GM23338 (cell line): ENCODE measurements around the gene FARP1. TPM values are rescaled to one million over a fixed set of nuclear protein-coding genes. Genes with fewer than 3 reads are reported as not detected.

ENCODE experiments used
- ATAC-seq: fragments of 200-7000 bp; cut with Tn5 transposase; 3 replicates; pipeline ENCODE4 v1.9.1; 2020
- DNase-seq: peaks from one replicate; pipeline ENCODE4 v3.0.0-alpha.2; 2015; ENCODE audit warnings: low spot score
- H2AFZ ChIP-seq: fragments of 200-600 bp; sonication (generic); 2 replicates; pipeline ENCODE4 v1.8.0; 2016; ENCODE audit warnings: antibody characterized with exemption, mild to moderate bottlenecking, moderate library complexity
- H3F3A ChIP-seq: fragments of 200-600 bp; sonication (generic); replicated peaks from 2 replicates; pipeline ENCODE4 v1.8.0; 2017; ENCODE audit warnings: antibody characterized with exemption, mixed run types, low read depth
- H3K27ac ChIP-seq: fragments of 200-600 bp; sonication (generic); 2 replicates; pipeline ENCODE4 v1.6.1; 2016; ENCODE audit warnings: low read depth
- H3K27me3 ChIP-seq: fragments of 200-600 bp; sonication (generic); 2 replicates; pipeline ENCODE4 v1.8.0; 2016; ENCODE audit warnings: mild to moderate bottlenecking, mixed run types, moderate library complexity; ENCODE audit not compliant: insufficient read depth
- H3K36me3 ChIP-seq: fragments of 200-600 bp; sonication (generic); 2 replicates; pipeline ENCODE4 v1.8.0; 2016; ENCODE audit warnings: mild to moderate bottlenecking; ENCODE audit not compliant: insufficient read depth
- H3K4me1 ChIP-seq: fragments of 200-600 bp; sonication (generic); 2 replicates; pipeline ENCODE4 v1.8.0; 2016; ENCODE audit warnings: mild to moderate bottlenecking, moderate library complexity; ENCODE audit not compliant: insufficient read depth
- H3K4me2 ChIP-seq: fragments of 200-600 bp; sonication (generic); 2 replicates; pipeline ENCODE4 v1.7.1; 2017; ENCODE audit warnings: mixed run types
- H3K4me3 ChIP-seq: fragments of 200-600 bp; sonication (generic); 2 replicates; pipeline ENCODE4 v1.6.1; 2016; ENCODE audit warnings: mixed run types
- H3K79me2 ChIP-seq: fragments of 200-600 bp; sonication (generic); replicated peaks from 2 replicates; pipeline ENCODE4 v1.8.0; 2017; ENCODE audit warnings: mild to moderate bottlenecking; ENCODE audit not compliant: insufficient read depth
- H3K9me2 ChIP-seq: fragments of 200-600 bp; sonication (generic); 2 replicates; pipeline ENCODE4 v1.8.0; 2017; ENCODE audit not compliant: insufficient read depth
- H4K20me1 ChIP-seq: fragments of 200-600 bp; sonication (generic); replicated peaks from 2 replicates; pipeline ENCODE4 v1.8.0; 2017; ENCODE audit warnings: mild to moderate bottlenecking; ENCODE audit not compliant: insufficient read depth
- H3K27ac Mint-ChIP-seq: 2 replicates; pipeline ENCODE4 v1.8.0; 2020; ENCODE audit warnings: inconsistent platforms, mild to moderate bottlenecking, moderate library complexity, mixed read lengths
- H3K27me3 Mint-ChIP-seq: 3 replicates; pipeline ENCODE4 v1.8.0; 2022; ENCODE audit warnings: low read depth, mild to moderate bottlenecking, moderate library complexity, mixed read lengths, inconsistent platforms; ENCODE audit not compliant: insufficient read depth, poor library complexity
- H3K36me3 Mint-ChIP-seq: 3 replicates; pipeline ENCODE4 v1.8.0; 2021; ENCODE audit warnings: low read depth, mild to moderate bottlenecking, inconsistent platforms, moderate library complexity, mixed read lengths
- H3K4me1 Mint-ChIP-seq: 3 replicates; pipeline ENCODE4 v1.8.0; 2020; ENCODE audit warnings: mild to moderate bottlenecking, inconsistent platforms, mixed read lengths
- H3K4me3 Mint-ChIP-seq: 3 replicates; pipeline ENCODE4 v1.8.0; 2021; ENCODE audit warnings: moderate library complexity, mild to moderate bottlenecking, inconsistent platforms, mixed read lengths
- H3K9me3 Mint-ChIP-seq: 3 replicates; pipeline ENCODE4 v1.8.0; 2020; ENCODE audit warnings: moderate library complexity, mild to moderate bottlenecking, inconsistent platforms, mixed read lengths
- CREB1 ChIP-seq: fragments of 250-450 bp; sonication (Bioruptor Pico); IDR thresholded peaks from 2 replicates; pipeline ENCODE4 v1.5.0; 2020; ENCODE audit warnings: low read depth, mild to moderate bottlenecking, moderate library complexity
- CTCF ChIP-seq, 2 experiments: fragments of 200-600 bp in 1 of 2; sonication (generic) in 1 of 2; conservative IDR thresholded peaks; 2 replicates each; pipeline versions ENCODE4 v1.5.1 to v1.6.1; 2016 to 2017; ENCODE audit warnings: antibody characterized with exemption in 2 of 2, low read depth in 2 of 2, mild to moderate bottlenecking in 2 of 2, moderate library complexity in 1 of 2
- EZH2 ChIP-seq: fragments of 200-600 bp; sonication (generic); IDR thresholded peaks from one replicate; pipeline ENCODE4 v1.8.0; 2017; ENCODE audit warnings: antibody characterized with exemption, mild to moderate bottlenecking, low read depth; ENCODE audit not compliant: unreplicated experiment
- EZH2phosphoT487 ChIP-seq: fragments of 200-600 bp; sonication (generic); IDR thresholded peaks from one replicate; pipeline ENCODE4 v1.8.1; 2018; ENCODE audit warnings: antibody characterized with exemption; ENCODE audit not compliant: unreplicated experiment
- JUNB ChIP-seq: IDR thresholded peaks from one replicate; pipeline ENCODE4 v1.6.1; 2016; ENCODE audit warnings: antibody characterized with exemption; ENCODE audit not compliant: unreplicated experiment
- NANOG ChIP-seq: IDR thresholded peaks from 2 replicates; pipeline ENCODE4 v1.6.1; 2016; ENCODE audit warnings: antibody characterized with exemption, borderline replicate concordance
- POLR2AphosphoS5 ChIP-seq: IDR thresholded peaks from 2 replicates; pipeline ENCODE4 v1.6.1; 2016; ENCODE audit warnings: antibody characterized with exemption, low read depth
- STAT1 ChIP-seq: IDR thresholded peaks from one replicate; pipeline ENCODE4 v1.6.1; 2016; ENCODE audit warnings: antibody characterized with exemption; ENCODE audit not compliant: unreplicated experiment
- ZNF114 ChIP-seq: fragments of 250-450 bp; sonication (Bioruptor Pico); IDR thresholded peaks from 2 replicates; pipeline ENCODE4 v1.5.0; 2020; ENCODE audit warnings: mild to moderate bottlenecking, moderate library complexity
- ZNF331 ChIP-seq: fragments of 250-450 bp; sonication (Bioruptor Pico); IDR thresholded peaks from 2 replicates; pipeline ENCODE4 v1.5.0; 2020; ENCODE audit warnings: low read depth, mild to moderate bottlenecking, moderate library complexity
- polyA plus RNA-seq: library from polyadenylated mRNA; unstranded; fragments of >200 nt; fragmentation: Nextera tagmentation; extraction: Ambion mirVana; gene quantifications from 2 replicates; pipeline ENCODE4 v1.2.1, GENCODE V29; 2016
- total RNA-seq: library from RNA; depleted of rRNA; stranded (reverse); fragments of >200 nt; shearing (Covaris generic); gene quantifications from 2 replicates; pipeline ENCODE4 v1.2.3, GENCODE V29; 2014
- TF ChIP-seq, protein P1 (sequence below): IDR thresholded peaks from 2 replicates; pipeline ENCODE4 v1.6.1; 2016; ENCODE audit warnings: antibody characterized with exemption
- TF ChIP-seq, protein P2 (sequence below): IDR thresholded peaks from one replicate; pipeline ENCODE4 v1.6.1; 2018; ENCODE audit warnings: antibody characterized with exemption; ENCODE audit not compliant: unreplicated experiment

Gene FARP1
- total and polyA plus RNA-seq, 2 experiments from 2014 or later = 53.6 to 82.5 TPM

DNA sequence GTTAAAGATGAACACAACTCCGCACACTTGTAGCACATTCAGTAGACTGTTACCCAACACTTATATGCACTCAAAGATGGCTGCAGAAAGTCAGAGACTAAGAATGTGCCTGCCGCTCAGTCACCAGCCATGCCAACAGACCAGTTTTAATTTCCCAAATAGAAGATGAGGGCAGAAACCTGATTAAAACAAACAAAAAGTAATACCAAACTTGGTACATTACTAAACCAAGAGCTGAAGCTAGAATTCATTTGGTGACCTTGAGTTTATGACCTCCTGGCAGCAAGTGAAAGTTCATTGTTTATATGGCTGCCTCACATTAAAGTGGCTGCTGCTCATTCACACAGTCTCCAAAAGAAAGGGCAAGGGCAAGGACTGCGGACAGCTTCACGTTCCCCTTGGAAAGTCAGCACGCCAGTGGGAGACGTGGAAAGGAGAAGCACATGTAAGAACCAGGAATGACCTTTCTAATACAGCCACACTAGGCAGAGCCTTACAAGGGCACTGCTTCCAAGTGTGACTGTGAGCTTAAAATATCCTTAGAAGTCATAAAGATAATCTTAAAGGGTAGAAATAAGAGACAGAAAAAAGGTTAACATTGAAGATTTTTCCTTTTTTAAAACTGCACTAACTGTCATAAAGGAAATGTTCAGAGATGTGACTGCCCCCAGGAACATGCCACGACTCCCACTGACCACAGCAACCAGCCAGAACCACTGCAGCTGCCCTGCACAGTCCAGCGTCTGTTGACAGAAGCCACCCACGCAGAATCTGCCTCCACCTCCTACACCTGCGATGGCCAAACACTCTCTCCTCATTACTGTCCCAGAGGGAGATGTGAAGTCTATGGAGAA is 360.5 kb downstream of the FARP1 start:
- Histone ChIP-seq H3K9me2 (no peaks in the 10 kb centered on the region), H3K36me3 (no peaks in the 10 kb centered on the region; the same call in 1 of the 2 replicates), H3K27me3 (no peaks in the 10 kb centered on the region), H3F3A (no peaks in the 10 kb centered on the region), H4K20me1 (peaks cover 44% of the 10 kb centered on the region), H3K27ac (no peak overlapping the region), H3K4me2 (no peak overlapping the region), H3K79me2 (peaks cover 99% of the 10 kb centered on the region), H3K4me3 (no peak overlapping the region), H2AFZ (no peak overlapping the region), H3K4me1 (peaks cover 28% of the 10 kb centered on the region)
- Mint-ChIP-seq H3K27me3 (peaks cover 4% of the 10 kb centered on the region), H3K9me3 (no peaks in the 10 kb centered on the region), H3K27ac (peak overlapping the region; percentile 72), H3K4me1 (peaks cover 58% of the 10 kb centered on the region), H3K36me3 (peaks cover 21% of the 10 kb centered on the region), H3K4me3 (no peak overlapping the region)
- ATAC-seq = no peak
- TF ChIP-seq NANOG (no peak), CREB1 (CRISPR knock-in tag) (no peak), ZNF331 (CRISPR knock-in tag) (no peak), CTCF (conservative IDR thresholded peaks at IDR 0.05; ENCODE audit: low read depth in 2 of 2) (no peak), STAT1 (no peak), EZH2 (no peak)
- TF ChIP-seq, protein P1, sequence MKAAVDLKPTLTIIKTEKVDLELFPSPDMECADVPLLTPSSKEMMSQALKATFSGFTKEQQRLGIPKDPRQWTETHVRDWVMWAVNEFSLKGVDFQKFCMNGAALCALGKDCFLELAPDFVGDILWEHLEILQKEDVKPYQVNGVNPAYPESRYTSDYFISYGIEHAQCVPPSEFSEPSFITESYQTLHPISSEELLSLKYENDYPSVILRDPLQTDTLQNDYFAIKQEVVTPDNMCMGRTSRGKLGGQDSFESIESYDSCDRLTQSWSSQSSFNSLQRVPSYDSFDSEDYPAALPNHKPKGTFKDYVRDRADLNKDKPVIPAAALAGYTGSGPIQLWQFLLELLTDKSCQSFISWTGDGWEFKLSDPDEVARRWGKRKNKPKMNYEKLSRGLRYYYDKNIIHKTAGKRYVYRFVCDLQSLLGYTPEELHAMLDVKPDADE = no peak
- DNase-seq = no peak

- H3K79me2 ChIP-seq = peaks cover 99% of the 10 kb centered on the region
- no peaks in the 10 kb centered on the region for H3K9me2 ChIP-seq
- no peaks in the 10 kb centered on the region; the same call in 1 of the 2 replicates for H3K36me3 ChIP-seq
- peaks cover 34% of the 10 kb centered on the region for H3K4me1 ChIP-seq
- no peak for DNase-seq
- no peak overlapping the region for H3K27ac ChIP-seq
- no peak overlapping the region for H2AFZ ChIP-seq
- Mint-ChIP-seq H3K36me3 (peaks cover 17% of the 10 kb centered on the region), H3K9me3 (no peaks in the 10 kb centered on the region), H3K27ac (peak overlapping the region; percentile 72; the same call in 1 of the 2 replicates), H3K4me3 (no peak overlapping the region), H3K27me3 (peaks cover 2% of the 10 kb centered on the region), H3K4me1 (peaks cover 63% of the 10 kb centered on the region)
- ATAC-seq = no peak
- H3F3A ChIP-seq = no peaks in the 10 kb centered on the region
- H3K27me3 ChIP-seq = no peaks in the 10 kb centered on the region
- no peak overlapping the region for H3K4me3 ChIP-seq
- no peak overlapping the region for H3K4me2 ChIP-seq
- H4K20me1 ChIP-seq = peaks cover 44% of the 10 kb centered on the region
- TF ChIP-seq ZNF331 (CRISPR knock-in tag) (no peak), CTCF (conservative IDR thresholded peaks at IDR 0.05; ENCODE audit: low read depth in 2 of 2) (no peak), JUNB (no peak), STAT1 (no peak), CREB1 (CRISPR knock-in tag) (no peak), POLR2AphosphoS5 (no peak), NANOG (no peak), EZH2phosphoT487 (no peak), ZNF114 (CRISPR knock-in tag) (no peak), EZH2 (no peak)
- TF ChIP-seq, protein P2, sequence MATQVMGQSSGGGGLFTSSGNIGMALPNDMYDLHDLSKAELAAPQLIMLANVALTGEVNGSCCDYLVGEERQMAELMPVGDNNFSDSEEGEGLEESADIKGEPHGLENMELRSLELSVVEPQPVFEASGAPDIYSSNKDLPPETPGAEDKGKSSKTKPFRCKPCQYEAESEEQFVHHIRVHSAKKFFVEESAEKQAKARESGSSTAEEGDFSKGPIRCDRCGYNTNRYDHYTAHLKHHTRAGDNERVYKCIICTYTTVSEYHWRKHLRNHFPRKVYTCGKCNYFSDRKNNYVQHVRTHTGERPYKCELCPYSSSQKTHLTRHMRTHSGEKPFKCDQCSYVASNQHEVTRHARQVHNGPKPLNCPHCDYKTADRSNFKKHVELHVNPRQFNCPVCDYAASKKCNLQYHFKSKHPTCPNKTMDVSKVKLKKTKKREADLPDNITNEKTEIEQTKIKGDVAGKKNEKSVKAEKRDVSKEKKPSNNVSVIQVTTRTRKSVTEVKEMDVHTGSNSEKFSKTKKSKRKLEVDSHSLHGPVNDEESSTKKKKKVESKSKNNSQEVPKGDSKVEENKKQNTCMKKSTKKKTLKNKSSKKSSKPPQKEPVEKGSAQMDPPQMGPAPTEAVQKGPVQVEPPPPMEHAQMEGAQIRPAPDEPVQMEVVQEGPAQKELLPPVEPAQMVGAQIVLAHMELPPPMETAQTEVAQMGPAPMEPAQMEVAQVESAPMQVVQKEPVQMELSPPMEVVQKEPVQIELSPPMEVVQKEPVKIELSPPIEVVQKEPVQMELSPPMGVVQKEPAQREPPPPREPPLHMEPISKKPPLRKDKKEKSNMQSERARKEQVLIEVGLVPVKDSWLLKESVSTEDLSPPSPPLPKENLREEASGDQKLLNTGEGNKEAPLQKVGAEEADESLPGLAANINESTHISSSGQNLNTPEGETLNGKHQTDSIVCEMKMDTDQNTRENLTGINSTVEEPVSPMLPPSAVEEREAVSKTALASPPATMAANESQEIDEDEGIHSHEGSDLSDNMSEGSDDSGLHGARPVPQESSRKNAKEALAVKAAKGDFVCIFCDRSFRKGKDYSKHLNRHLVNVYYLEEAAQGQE = no peak
- TF ChIP-seq, protein P1 = no peak
Measured at GRCh38 chr13:98504029-98504351, 361.1 kb downstream of the FARP1 start.
